WTC11 (cell line): ENCODE measurements around the gene USF2. TPM values are rescaled to one million over a fixed set of nuclear protein-coding genes. Genes with fewer than 3 reads are reported as not detected.

Experiments used
- ATAC-seq: fragments of 200-7000 bp; cut with Tn5 transposase; 2 replicates; pipeline ENCODE4 v1.10.0; 2021; ENCODE audit warnings: mild to moderate bottlenecking, moderate library complexity
- CTCF ChIA-PET: fragments of 300-600 bp; sonication (Branson Sonifier 250); formaldehyde crosslinking; loops from one replicate; lab custom pipeline; 2021; ENCODE audit warnings: antibody characterized with exemption; lab: Charles Lee
- POLR2A ChIA-PET: fragments of 350-600 bp; sonication (Branson Sonifier 250); formaldehyde crosslinking; loops from one replicate; lab custom pipeline; 2021; ENCODE audit warnings: antibody characterized with exemption; lab: Charles Lee
- DNase-seq: peaks from one replicate; pipeline ENCODE4 v3.0.0; 2021; ENCODE audit warnings: low spot score
- H3K27ac Mint-ChIP-seq: 2 replicates; pipeline ENCODE4 v1.8.0; 2021; ENCODE audit warnings: mixed read lengths
- H3K27me3 Mint-ChIP-seq: 2 replicates; pipeline ENCODE4 v1.8.0; 2021; ENCODE audit warnings: low read depth, mild to moderate bottlenecking, moderate library complexity, mixed read lengths
- H3K36me3 Mint-ChIP-seq: 2 replicates; pipeline ENCODE4 v1.8.0; 2021; ENCODE audit warnings: mixed read lengths
- H3K4me1 Mint-ChIP-seq: 2 replicates; pipeline ENCODE4 v1.8.0; 2022; ENCODE audit warnings: mixed read lengths
- H3K4me3 Mint-ChIP-seq: 2 replicates; pipeline ENCODE4 v1.8.0; 2021; ENCODE audit warnings: mild to moderate bottlenecking, moderate library complexity, mixed read lengths
- H3K9me3 Mint-ChIP-seq: 2 replicates; pipeline ENCODE4 v1.8.0; 2021; ENCODE audit warnings: mixed read lengths
- ATF6 ChIP-seq: sonication (generic); formaldehyde crosslinking; IDR thresholded peaks from 2 replicates; pipeline ENCODE4 v1.8.1; 2023; ENCODE audit warnings: mild to moderate bottlenecking, missing genetic modification reagents
- CREM ChIP-seq: sonication (generic); formaldehyde crosslinking; IDR thresholded peaks from 2 replicates; pipeline ENCODE4 v1.8.1; 2022; ENCODE audit warnings: mild to moderate bottlenecking, missing genetic modification reagents, moderate library complexity
- ELF4 ChIP-seq: sonication (generic); formaldehyde crosslinking; IDR thresholded peaks from 2 replicates; pipeline ENCODE4 v1.8.1; 2022; ENCODE audit warnings: low read depth, mild to moderate bottlenecking, moderate library complexity, missing genetic modification reagents
- GABPB1 ChIP-seq: sonication (generic); formaldehyde crosslinking; IDR thresholded peaks from 2 replicates; pipeline ENCODE4 v1.8.1; 2023; ENCODE audit warnings: mild to moderate bottlenecking, missing genetic modification reagents
- GTF2I ChIP-seq: fragments of 250-450 bp; sonication (Bioruptor Pico); conservative IDR thresholded peaks from 2 replicates; pipeline ENCODE4 v1.4.0; 2021; ENCODE audit warnings: mild to moderate bottlenecking
- IRF2 ChIP-seq: sonication (generic); formaldehyde crosslinking; IDR thresholded peaks from 2 replicates; pipeline ENCODE4 v1.8.0; 2022; ENCODE audit warnings: low read depth, missing genetic modification reagents, borderline replicate concordance
- JAZF1 ChIP-seq: fragments of 250-450 bp; sonication (Bioruptor Pico); IDR thresholded peaks from 2 replicates; pipeline ENCODE4 v1.9.0; 2021; ENCODE audit warnings: moderate library complexity, mild to moderate bottlenecking, inconsistent platforms
- MAX ChIP-seq: sonication (generic); formaldehyde crosslinking; IDR thresholded peaks from 2 replicates; pipeline ENCODE4 v1.8.0; 2022; ENCODE audit warnings: mild to moderate bottlenecking, missing genetic modification reagents
- MYBL2 ChIP-seq: sonication (generic); formaldehyde crosslinking; IDR thresholded peaks from 2 replicates; pipeline ENCODE4 v1.8.1; 2023; ENCODE audit warnings: mild to moderate bottlenecking, moderate library complexity, missing genetic modification reagents
- NR2C2 ChIP-seq: sonication (generic); formaldehyde crosslinking; IDR thresholded peaks from 2 replicates; pipeline ENCODE4 v1.8.0; 2022; ENCODE audit warnings: mild to moderate bottlenecking, missing genetic modification reagents
- NR3C1 ChIP-seq: sonication (generic); formaldehyde crosslinking; conservative IDR thresholded peaks from 2 replicates; pipeline ENCODE4 v1.8.1; 2023; ENCODE audit warnings: low read depth, mild to moderate bottlenecking, missing genetic modification reagents
- SOX15 ChIP-seq: fragments of 250-450 bp; sonication (Bioruptor Pico); IDR thresholded peaks from 2 replicates; pipeline ENCODE4 v1.9.0; 2021; ENCODE audit warnings: mild to moderate bottlenecking
- SP1 ChIP-seq: sonication (generic); formaldehyde crosslinking; conservative IDR thresholded peaks from 2 replicates; pipeline ENCODE4 v1.8.1; 2022; ENCODE audit warnings: missing genetic modification reagents
- TCF7 ChIP-seq: sonication (generic); formaldehyde crosslinking; IDR thresholded peaks from 2 replicates; pipeline ENCODE4 v1.8.0; 2022; ENCODE audit warnings: mild to moderate bottlenecking, low read depth, missing genetic modification reagents, moderate library complexity
- TEAD1 ChIP-seq: sonication (generic); formaldehyde crosslinking; IDR thresholded peaks from 2 replicates; pipeline ENCODE4 v1.8.0; 2022; ENCODE audit warnings: mild to moderate bottlenecking, missing genetic modification reagents
- TEAD4 ChIP-seq: sonication (generic); formaldehyde crosslinking; IDR thresholded peaks from 2 replicates; pipeline ENCODE4 v1.8.0; 2022; ENCODE audit warnings: mild to moderate bottlenecking, missing genetic modification reagents
- ZNF219 ChIP-seq: sonication (generic); formaldehyde crosslinking; IDR thresholded peaks from 2 replicates; pipeline ENCODE4 v1.8.0; 2023; ENCODE audit warnings: missing genetic modification reagents, mild to moderate bottlenecking, borderline replicate concordance
- ZNF263 ChIP-seq: sonication (generic); formaldehyde crosslinking; IDR thresholded peaks from 2 replicates; pipeline ENCODE4 v1.8.1; 2022; ENCODE audit warnings: low read depth, mild to moderate bottlenecking, moderate library complexity, missing genetic modification reagents
- ZNF671 ChIP-seq: fragments of 250-450 bp; sonication (Bioruptor Pico); IDR thresholded peaks from 2 replicates; pipeline ENCODE4 v1.8.0; 2021; ENCODE audit warnings: mild to moderate bottlenecking
- total RNA-seq: library from RNA; stranded (reverse); gene quantifications from 3 replicates; pipeline ENCODE4 v1.2.3, GENCODE V29; 2021
- TF ChIP-seq, protein P1 (sequence below): sonication (generic); formaldehyde crosslinking; IDR thresholded peaks from 2 replicates; pipeline ENCODE4 v1.8.0; 2022; ENCODE audit warnings: missing genetic modification reagents
- TF ChIP-seq, protein P2 (sequence below): sonication (generic); formaldehyde crosslinking; IDR thresholded peaks from 2 replicates; pipeline ENCODE4 v1.8.1; 2023; ENCODE audit warnings: mild to moderate bottlenecking, missing genetic modification reagents, borderline replicate concordance

USF2 gene
- total RNA-seq, 1 experiment from 2014 or later, result 109 TPM

DNA sequence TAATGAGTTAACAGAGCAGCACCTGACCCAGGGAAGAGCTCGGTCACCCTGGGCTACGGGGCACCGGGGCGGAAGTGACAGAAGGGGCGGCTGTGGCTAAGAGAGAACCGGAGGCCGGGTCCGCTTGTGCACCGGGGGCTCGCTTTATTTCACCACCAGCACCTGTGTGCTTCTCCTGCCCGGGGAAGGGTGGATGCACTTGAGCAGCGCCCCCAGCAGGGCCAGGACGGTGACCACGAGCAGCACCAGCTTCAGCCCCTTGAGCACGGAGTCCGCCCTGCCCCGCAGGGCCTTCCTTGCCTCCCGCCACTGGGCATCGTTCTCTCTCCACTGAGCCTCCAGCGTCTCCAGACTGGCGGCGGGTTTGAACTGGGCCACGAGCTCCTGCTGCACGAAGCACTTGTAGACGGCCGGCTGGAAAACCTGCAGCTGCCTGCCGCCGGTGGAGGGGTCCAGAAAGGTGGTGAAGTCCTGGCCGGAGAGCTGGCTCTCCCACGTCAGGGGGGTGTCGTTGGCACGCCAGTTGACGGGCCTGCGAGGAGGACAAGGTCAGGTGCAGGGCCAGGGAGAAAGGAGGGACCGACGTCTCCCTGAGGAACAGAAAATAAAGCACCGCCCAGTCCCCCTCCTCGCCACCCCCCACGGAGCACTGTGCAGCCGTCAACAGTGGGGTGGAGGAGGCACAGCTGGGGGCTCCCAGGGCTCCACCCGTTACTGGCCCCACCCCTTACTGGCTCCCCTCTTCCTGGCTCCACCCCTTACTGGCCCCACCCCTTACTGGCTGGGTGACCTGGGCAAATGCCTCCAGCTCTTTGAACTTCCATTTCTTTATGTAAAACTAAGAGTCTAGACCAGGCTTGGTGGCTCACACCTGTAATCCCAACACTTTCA, 43.8 kb upstream of the USF2 start (continued):
- TF ChIP-seq, protein P1, sequence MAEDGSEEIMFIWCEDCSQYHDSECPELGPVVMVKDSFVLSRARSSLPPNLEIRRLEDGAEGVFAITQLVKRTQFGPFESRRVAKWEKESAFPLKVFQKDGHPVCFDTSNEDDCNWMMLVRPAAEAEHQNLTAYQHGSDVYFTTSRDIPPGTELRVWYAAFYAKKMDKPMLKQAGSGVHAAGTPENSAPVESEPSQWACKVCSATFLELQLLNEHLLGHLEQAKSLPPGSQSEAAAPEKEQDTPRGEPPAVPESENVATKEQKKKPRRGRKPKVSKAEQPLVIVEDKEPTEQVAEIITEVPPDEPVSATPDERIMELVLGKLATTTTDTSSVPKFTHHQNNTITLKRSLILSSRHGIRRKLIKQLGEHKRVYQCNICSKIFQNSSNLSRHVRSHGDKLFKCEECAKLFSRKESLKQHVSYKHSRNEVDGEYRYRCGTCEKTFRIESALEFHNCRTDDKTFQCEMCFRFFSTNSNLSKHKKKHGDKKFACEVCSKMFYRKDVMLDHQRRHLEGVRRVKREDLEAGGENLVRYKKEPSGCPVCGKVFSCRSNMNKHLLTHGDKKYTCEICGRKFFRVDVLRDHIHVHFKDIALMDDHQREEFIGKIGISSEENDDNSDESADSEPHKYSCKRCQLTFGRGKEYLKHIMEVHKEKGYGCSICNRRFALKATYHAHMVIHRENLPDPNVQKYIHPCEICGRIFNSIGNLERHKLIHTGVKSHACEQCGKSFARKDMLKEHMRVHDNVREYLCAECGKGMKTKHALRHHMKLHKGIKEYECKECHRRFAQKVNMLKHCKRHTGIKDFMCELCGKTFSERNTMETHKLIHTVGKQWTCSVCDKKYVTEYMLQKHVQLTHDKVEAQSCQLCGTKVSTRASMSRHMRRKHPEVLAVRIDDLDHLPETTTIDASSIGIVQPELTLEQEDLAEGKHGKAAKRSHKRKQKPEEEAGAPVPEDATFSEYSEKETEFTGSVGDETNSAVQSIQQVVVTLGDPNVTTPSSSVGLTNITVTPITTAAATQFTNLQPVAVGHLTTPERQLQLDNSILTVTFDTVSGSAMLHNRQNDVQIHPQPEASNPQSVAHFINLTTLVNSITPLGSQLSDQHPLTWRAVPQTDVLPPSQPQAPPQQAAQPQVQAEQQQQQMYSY, result no peak
- no peak for TF ChIP-seq TEAD1 (CRISPR knock-in tag)
- TF ChIP-seq NR2C2 (CRISPR knock-in tag), result no peak
- TF ChIP-seq ZNF671 (CRISPR knock-in tag), result no peak
- TF ChIP-seq MAX (CRISPR knock-in tag), result peak; percentile 54; the same call in 1 of the 2 replicates
- TF ChIP-seq ATF6, result no peak

DNA sequence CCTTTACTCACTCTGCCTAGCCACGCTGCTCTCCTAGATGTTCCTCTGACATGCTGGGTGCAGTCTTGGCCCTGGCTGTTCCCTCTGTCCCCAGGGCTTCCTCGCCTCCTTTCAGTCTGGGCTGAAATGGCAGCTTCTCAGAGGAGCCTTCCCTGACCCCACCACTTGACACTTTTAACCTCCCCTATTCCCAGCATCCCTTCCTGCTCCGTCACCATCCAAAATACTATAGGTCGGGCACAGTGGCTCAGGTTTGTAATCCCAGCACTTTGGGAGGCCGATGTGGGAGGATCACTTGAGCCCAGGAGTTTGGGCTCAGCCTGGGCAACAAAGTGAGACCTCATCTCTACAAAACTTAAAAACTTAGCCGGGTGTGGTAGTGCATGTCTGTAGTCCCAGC, 42.8 kb upstream of the USF2 start:
- no peak overlapping the region for H3K4me3 Mint-ChIP-seq
- H3K27me3 Mint-ChIP-seq, result peaks cover 8% of the 10 kb centered on the region
- H3K4me1 Mint-ChIP-seq, result peaks cover 15% of the 10 kb centered on the region
- H3K27ac Mint-ChIP-seq, result peak overlapping the region; percentile 11; the same call in 1 of the 2 replicates
- ATAC-seq (no peak), DNase-seq (no peak)
- CTCF ChIA-PET, result interaction anchor here (1.1 to 2.4 kb wide), 5 partner anchors 10 to 159 kb away, joined by 3 to 26 read pairs (median 11); partner anchors contain the start of gene FXYD7
- no peaks in the 10 kb centered on the region for H3K36me3 Mint-ChIP-seq
- POLR2A ChIA-PET, result no interaction called here
- TF ChIP-seq NR3C1 (CRISPR knock-in tag), result no peak
- TF ChIP-seq SOX15 (CRISPR knock-in tag), result no peak
- TF ChIP-seq ELF4 (CRISPR knock-in tag), result no peak
- TF ChIP-seq, protein P2, sequence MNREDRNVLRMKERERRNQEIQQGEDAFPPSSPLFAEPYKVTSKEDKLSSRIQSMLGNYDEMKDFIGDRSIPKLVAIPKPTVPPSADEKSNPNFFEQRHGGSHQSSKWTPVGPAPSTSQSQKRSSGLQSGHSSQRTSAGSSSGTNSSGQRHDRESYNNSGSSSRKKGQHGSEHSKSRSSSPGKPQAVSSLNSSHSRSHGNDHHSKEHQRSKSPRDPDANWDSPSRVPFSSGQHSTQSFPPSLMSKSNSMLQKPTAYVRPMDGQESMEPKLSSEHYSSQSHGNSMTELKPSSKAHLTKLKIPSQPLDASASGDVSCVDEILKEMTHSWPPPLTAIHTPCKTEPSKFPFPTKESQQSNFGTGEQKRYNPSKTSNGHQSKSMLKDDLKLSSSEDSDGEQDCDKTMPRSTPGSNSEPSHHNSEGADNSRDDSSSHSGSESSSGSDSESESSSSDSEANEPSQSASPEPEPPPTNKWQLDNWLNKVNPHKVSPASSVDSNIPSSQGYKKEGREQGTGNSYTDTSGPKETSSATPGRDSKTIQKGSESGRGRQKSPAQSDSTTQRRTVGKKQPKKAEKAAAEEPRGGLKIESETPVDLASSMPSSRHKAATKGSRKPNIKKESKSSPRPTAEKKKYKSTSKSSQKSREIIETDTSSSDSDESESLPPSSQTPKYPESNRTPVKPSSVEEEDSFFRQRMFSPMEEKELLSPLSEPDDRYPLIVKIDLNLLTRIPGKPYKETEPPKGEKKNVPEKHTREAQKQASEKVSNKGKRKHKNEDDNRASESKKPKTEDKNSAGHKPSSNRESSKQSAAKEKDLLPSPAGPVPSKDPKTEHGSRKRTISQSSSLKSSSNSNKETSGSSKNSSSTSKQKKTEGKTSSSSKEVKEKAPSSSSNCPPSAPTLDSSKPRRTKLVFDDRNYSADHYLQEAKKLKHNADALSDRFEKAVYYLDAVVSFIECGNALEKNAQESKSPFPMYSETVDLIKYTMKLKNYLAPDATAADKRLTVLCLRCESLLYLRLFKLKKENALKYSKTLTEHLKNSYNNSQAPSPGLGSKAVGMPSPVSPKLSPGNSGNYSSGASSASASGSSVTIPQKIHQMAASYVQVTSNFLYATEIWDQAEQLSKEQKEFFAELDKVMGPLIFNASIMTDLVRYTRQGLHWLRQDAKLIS (CRISPR knock-in tag), result no peak
- TF ChIP-seq CREM (CRISPR knock-in tag), result no peak
- no peak for TF ChIP-seq TCF7
- TF ChIP-seq IRF2, result no peak
- TF ChIP-seq ZNF219 (CRISPR knock-in tag), result no peak
- no peak for TF ChIP-seq ZNF263 (CRISPR knock-in tag)
- TF ChIP-seq MYBL2 (CRISPR knock-in tag), result no peak
- no peak for TF ChIP-seq MAX (CRISPR knock-in tag)
- TF ChIP-seq SP1 (CRISPR knock-in tag), result no peak
- no peak for TF ChIP-seq JAZF1
- TF ChIP-seq TEAD4 (CRISPR knock-in tag), result no peak
- TF ChIP-seq GTF2I (CRISPR knock-in tag), result no peak
- no peak for TF ChIP-seq GABPB1 (CRISPR knock-in tag)
- peaks cover 11% of the 10 kb centered on the region for H3K9me3 Mint-ChIP-seq
